ENCODE measurements around the gene PLA2R1.
"Not testable (repeated sequence)": the region's sequence is repeated elsewhere in the genome, so short reads cannot be mapped to it uniquely, and the experiment has no call there.

PLA2R1 gene

GRCh38 chr2:160063879-160064612, 1.6 kb upstream of the PLA2R1 start:
- no peak for DNase-seq (ENCODE audit: low read depth)

DNA sequence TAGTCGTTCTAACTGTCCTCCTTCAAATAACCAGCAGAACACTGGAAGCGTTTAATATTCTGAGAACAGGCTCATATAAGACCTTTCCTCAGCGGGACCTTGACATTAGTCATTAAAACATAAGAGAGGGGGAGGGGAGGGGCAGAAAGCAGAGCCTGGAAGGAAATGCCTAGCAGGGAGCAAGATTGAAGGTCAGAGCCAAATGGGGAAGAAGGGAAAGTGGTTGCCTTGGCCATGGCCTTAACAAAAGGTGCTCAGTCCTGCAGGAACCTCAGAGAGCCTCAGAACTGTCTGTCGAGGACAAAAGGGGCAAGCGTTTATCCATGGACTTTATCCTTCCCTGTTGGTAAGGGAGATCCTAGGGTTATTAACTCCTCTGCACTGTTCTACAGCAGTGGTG, 856 bp upstream of the PLA2R1 start:
- DNase-seq (ENCODE audit: low read depth), result no peak

DNA sequence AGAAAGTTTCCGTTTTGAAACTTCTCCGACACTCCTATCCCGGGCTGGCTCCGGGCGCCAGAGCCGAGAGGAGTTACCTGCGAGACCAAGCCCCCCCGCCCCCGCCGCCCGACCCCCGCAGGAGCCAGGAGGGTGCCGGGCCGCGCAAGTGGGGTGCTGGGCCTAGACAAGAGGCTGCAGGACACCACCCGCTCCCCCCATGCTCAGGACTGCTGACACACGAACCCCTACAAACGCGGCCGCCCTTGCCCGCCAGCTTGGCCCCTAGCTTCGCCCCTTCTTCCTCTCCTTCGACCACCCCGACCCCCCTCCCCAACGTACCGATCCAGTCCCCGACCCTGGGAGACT, 497 bp downstream of the PLA2R1 start:
- DNase-seq (ENCODE audit: low read depth), result no peak

DNA sequence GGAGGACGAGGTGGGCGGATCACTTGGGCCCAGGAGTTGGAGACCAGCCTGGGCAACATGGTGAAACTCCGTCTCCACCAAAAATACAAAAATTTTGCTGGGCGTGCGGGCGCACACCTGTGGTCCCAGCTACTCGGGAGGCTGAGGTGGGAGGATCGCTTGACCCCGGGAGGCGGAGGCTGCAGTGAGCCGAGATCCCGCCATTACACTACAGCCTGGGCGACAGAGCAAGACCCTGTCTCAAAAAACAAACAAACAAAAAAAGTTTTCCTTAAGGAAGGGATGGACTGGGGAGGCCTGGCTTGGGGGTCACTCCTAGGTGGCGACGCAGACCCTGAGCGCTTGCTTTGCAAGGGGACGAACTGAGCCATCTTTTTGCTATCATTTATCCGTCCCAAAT, 882 bp downstream of the PLA2R1 start:
- no peak for DNase-seq (ENCODE audit: low read depth)

DNA sequence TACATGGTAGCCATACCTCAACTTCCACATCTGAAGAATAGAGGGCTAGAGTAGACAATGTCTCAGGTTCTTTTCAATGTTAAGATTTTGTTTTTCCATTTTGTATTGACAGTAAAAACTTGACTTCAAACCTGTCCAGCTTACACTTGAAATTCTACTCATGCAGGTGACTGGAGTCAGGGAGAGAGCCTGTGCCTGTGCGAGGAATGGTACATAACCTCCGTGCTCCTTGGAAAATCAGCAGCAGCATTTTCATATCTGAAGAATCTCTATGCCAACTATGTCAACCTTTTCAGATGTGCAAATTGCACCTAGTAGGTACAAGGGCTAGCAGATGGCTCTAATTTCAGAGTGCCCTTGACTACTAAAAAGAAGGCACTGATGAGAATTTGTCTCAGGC, 2.1 kb downstream of the PLA2R1 start:
- DNase-seq (ENCODE audit: low read depth), result no peak

DNA sequence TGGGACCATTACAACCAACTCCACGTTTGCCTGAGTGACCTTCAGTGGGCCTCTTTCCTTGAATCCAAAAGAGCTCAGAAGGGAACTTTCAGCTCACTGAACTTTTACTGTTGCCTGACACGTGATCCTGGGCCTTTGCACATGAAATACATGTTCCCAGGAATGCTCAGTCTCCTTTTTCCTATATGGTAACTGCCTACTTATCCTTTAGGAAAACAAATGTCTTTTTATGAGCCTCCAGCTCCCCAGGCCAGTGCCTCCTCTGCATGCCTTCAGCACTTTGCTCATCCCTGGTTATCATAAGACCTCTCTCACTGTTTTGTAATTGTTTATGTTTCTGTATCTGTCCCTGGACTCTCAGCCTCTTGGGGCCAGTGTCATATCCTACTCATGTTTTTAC, 5.1 kb downstream of the PLA2R1 start:
- DNase-seq (ENCODE audit: low read depth), result no peak

DNA sequence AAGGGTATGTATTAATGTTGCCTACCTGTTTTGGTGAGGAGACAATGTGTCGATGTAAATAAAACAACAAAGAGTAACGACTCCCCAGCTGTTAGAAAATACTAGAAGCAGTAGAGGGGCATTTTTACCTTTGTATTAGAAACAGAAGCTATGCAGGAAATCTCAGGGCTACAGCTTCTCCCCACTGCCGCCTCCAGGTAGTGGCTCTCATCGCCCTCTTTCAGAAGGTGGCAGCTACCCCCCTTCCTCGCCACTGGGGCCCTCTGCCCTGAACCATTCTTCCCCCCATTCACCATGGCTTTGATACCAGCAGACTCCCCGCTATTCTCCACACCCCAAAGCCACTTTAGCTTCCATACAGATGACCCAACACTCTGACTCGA, 6.7 kb downstream of the PLA2R1 start:
- DNase-seq (ENCODE audit: low read depth), result no peak

- no peak for DNase-seq (ENCODE audit: low read depth)
Observed at GRCh38 chr2:160054984-160055725, 7.3 kb downstream of the PLA2R1 start.

DNA sequence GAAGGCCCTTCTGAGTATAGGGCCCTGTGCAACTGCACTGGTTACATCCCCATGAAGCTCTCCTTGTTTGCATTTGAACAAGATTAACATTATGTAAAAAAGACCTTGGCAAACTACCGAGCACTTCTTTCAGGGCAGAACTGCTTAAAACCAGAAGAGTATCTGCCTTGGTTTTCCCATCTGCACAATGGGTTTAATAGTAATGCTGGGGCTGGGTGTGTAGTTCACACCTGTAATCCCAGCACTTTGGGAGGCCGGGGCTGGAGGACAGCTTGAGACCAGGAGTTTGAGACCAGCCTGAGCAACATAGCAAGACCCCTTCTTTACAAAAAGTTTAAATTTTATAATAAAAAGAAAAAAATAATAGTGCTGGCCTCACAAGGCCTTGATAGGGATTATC, 8.5 kb downstream of the PLA2R1 start:
- DNase-seq (ENCODE audit: low read depth), result no peak

DNA sequence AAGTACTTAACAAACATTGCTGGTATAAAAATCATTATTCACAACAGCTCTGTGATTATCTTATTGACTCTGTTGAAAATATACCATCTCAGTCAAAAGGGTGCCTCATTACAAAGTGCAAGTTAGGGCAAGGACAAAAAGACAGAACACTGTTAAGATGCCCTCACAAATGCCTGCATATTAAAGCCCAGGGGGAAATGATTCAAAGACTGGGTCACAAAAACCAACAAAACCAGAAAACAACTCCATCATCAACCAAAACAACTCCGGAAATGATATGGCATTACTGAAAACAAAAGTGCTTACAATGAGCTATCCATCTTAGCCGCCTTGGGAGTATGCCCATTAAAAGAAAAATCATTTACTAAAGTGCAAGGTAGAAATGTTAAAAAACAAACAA, 9.9 kb downstream of the PLA2R1 start:
- no peak for DNase-seq (ENCODE audit: low read depth)

DNA sequence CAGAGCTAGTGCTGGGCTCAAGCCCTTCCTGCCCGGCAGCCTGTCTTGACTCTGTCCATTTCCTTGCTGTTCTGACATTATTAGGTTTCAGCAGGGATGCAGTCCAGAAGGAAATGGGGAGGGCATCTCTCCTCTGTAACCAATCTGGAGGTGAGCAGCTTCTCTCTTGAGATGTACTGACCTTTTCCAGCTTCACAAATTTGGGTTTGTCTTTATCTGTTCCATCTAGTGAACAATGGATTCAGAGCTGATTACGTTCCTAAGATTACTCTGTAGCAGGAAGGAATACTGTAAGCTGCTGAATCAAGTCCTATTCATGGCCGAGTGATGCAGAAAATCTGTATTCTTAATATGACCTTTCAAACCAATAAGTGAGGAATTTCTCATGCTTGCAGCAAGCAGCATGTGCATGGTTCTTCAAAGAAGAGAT, 11.0 kb downstream of the PLA2R1 start:
- no peak for DNase-seq (ENCODE audit: low read depth)

DNA sequence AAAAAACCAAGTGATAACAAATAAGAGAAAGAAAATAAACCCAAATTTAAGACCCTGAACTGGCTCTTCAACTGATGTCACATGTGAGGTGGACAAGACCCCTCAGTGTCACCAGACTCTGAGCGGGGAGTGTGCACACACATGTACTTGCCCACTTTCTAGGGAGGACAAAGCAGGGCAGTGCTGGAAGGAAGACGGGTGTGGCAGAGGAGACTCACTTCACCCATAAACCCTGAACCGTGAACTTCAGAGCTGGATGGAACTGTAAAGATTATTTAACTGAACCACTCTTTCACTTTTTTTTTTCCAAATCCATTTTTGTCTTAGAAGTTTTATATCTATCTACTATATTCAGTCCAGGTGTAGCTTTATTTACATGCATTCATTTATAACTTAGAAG, 12.3 kb downstream of the PLA2R1 start:
- no peak for DNase-seq (ENCODE audit: low read depth)

DNA sequence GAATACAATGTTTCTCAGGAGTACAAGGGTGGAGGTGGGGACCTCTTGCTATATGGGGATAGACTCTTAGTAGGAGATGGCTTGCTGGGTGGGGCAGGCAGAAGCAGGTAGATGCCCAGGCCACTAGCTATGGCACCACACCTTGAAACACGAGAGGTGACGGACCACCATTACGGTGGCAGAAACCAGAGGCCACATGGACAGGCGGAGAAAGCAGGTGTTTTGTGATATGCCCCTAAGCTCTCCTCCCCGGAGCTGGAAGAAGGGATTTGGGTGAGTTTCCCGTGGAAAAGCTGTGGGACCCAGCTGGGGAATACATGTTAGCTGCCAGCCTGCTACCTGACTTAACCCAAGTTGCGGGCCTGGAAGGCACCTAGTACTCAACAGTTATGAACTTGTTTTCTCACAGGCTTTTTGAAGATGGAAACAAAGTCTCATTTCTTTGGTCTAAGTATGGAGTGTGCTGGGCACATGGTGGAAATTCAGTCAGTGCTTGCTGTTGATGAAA, 16.7 kb downstream of the PLA2R1 start:
- no peak for DNase-seq (ENCODE audit: low read depth)

- DNase-seq (ENCODE audit: low read depth), result no peak
Observed at GRCh38 chr2:160044728-160045127, 17.7 kb downstream of the PLA2R1 start.

GRCh38 chr2:160043265-160043664, 19.1 kb downstream of the PLA2R1 start:
- DNase-seq (ENCODE audit: low read depth), result no peak

- DNase-seq (ENCODE audit: low read depth), result no peak
Observed at GRCh38 chr2:160042054-160042453, 20.4 kb downstream of the PLA2R1 start.

DNA sequence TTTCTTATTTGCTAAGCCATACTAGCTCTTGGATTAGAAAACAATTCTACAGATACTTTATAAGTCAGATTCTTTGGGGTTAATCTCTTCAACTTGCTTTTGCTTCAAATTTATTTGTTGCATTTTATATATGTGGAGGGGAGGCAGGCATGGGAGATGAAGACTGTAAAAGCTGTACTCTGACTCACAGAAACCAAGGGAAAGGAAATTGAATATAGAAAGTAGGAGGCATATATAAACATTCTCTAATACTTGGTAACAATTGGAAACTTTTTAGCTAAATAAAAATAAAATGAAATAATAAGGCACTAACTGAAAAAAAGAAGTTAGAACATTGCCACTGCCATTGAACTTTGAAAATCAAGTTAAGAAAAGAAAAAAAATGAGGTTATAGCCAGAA, 21.3 kb downstream of the PLA2R1 start:
- DNase-seq (ENCODE audit: low read depth), result no peak

- no peak for DNase-seq (ENCODE audit: low read depth)
Observed at GRCh38 chr2:160039166-160039903, 23.1 kb downstream of the PLA2R1 start.

GRCh38 chr2:160038662-160039061, 23.8 kb downstream of the PLA2R1 start:
- DNase-seq (ENCODE audit: low read depth), result not testable (repeated sequence)

GRCh38 chr2:160036736-160037135, 25.7 kb downstream of the PLA2R1 start:
- DNase-seq (ENCODE audit: low read depth), result no peak

DNA sequence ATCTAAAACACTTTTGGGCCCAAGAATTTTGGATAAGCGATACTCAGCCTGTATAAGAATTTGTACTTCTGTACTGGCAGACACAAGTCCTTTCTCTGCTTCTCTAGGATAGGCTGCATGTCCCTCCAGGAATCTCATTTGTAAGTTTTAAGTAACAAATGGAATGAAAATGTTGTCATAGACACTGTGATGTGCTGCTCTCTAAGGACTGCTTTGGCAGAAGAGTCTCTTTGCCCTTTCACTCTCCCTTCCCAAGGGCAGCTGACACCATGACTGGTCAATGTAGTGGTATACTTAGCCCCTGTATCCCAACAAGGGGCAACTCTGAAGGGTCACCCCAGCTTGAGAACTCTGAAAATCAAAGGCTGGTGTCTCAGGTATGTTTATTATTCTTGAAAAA, 27.3 kb downstream of the PLA2R1 start:
- DNase-seq (ENCODE audit: low read depth), result no peak

DNA sequence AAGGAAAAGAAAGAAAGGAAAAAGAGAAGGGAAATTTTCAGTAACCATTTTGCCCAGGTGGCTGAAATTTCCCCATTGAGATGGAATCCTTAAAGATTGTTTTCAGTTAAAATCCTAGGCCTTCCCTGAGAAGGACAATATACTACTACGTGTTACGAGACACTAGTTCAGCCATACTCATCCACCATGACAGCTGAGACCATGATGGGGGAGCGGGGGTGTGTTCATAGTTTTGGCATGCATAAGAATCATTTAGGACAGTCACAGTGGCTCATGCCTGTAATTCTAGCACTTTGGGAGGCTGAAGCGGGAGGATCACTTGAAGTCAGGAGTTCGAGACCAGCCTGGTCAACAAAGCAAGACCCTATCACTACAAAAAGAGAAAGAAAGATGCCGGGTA, 28.0 kb downstream of the PLA2R1 start:
- DNase-seq (ENCODE audit: low read depth), result no peak

Measured in stimulated activated CD8-positive, alpha-beta memory T cell treated with anti-CD3 and anti-CD28 coated beads, Interleukin-15, amount 100 ng/mL, for 1 hour (primary cell).